H9 (cell line): ENCODE measurements around the gene PHOSPHO1. TPM values are rescaled to one million over a fixed set of nuclear protein-coding genes. Genes with fewer than 3 reads are reported as not detected.

Experiments used
- DNase-seq: peaks from one replicate; pipeline ENCODE4 v3.0.0-alpha.2; 2017
- H2AFZ ChIP-seq: one replicate; pipeline ENCODE4 v1.6.1; 2013; ENCODE audit warnings: mild to moderate bottlenecking, low read length, control low read depth, moderate library complexity
- H2AK5ac ChIP-seq: 2 replicates; pipeline ENCODE4 v1.6.1; 2013; ENCODE audit warnings: low read length, control low read depth, mixed read lengths; ENCODE audit not compliant: insufficient read length
- H2BK120ac ChIP-seq: one replicate; pipeline ENCODE4 v1.6.1; 2013; ENCODE audit warnings: low read depth, mild to moderate bottlenecking, low read length, control low read depth, inconsistent platforms; ENCODE audit not compliant: poor library complexity, severe bottlenecking
- H2BK12ac ChIP-seq: 2 replicates; pipeline ENCODE4 v1.6.1; 2013; ENCODE audit warnings: low read length, control low read depth, mixed read lengths, low read depth; ENCODE audit not compliant: insufficient read length
- H2BK15ac ChIP-seq: 2 replicates; pipeline ENCODE4 v1.6.1; 2013; ENCODE audit warnings: low read depth, low read length, control low read depth
- H2BK20ac ChIP-seq: one replicate; pipeline ENCODE4 v1.6.1; 2013; ENCODE audit warnings: low read depth, mild to moderate bottlenecking, low read length, control low read depth, inconsistent platforms; ENCODE audit not compliant: poor library complexity, severe bottlenecking
- H2BK5ac ChIP-seq: 2 replicates; pipeline ENCODE4 v1.6.1; 2013; ENCODE audit warnings: low read length, control low read depth, mixed read lengths; ENCODE audit not compliant: insufficient read length
- H3K14ac ChIP-seq: 2 replicates; pipeline ENCODE4 v1.6.1; 2013; ENCODE audit warnings: low read length, control low read depth; ENCODE audit not compliant: insufficient read depth
- H3K18ac ChIP-seq: 2 replicates; pipeline ENCODE4 v1.6.1; 2013; ENCODE audit warnings: low read depth, mild to moderate bottlenecking, mixed read lengths, low read length, control low read depth; ENCODE audit not compliant: insufficient read length
- H3K23ac ChIP-seq: 2 replicates; pipeline ENCODE4 v1.6.1; 2013; ENCODE audit warnings: low read length, control low read depth, mixed read lengths, low read depth; ENCODE audit not compliant: insufficient read length
- H3K23me2 ChIP-seq: 2 replicates; pipeline ENCODE4 v1.6.1; 2013; ENCODE audit warnings: low read depth, mild to moderate bottlenecking, mixed read lengths, low read length, control low read depth; ENCODE audit not compliant: insufficient read length, poor library complexity, severe bottlenecking
- H3K27ac ChIP-seq: 2 replicates; pipeline ENCODE4 v1.5.1; 2013; ENCODE audit warnings: low read length, control low read depth, mixed read lengths, low read depth; ENCODE audit not compliant: insufficient read length
- H3K27me3 ChIP-seq: 2 replicates; pipeline ENCODE4 v1.6.1; 2013; ENCODE audit warnings: low read length, control low read depth, inconsistent platforms; ENCODE audit not compliant: insufficient read depth
- H3K4ac ChIP-seq: 2 replicates; pipeline ENCODE4 v1.6.1; 2013; ENCODE audit warnings: low read depth, mild to moderate bottlenecking, control low read depth, inconsistent platforms, low read length, moderate library complexity
- H3K4me1 ChIP-seq: 2 replicates; pipeline ENCODE4 v1.6.1; 2013; ENCODE audit warnings: low read length, control low read depth, inconsistent platforms; ENCODE audit not compliant: insufficient read depth
- H3K4me2 ChIP-seq: 2 replicates; pipeline ENCODE4 v1.6.1; 2013; ENCODE audit warnings: low read length, control low read depth, mixed read lengths; ENCODE audit not compliant: insufficient read length, insufficient read depth
- H3K56ac ChIP-seq: 2 replicates; pipeline ENCODE4 v1.6.1; 2013; ENCODE audit warnings: low read depth, mild to moderate bottlenecking, mixed read lengths, low read length, control low read depth; ENCODE audit not compliant: insufficient read length
- H3K79me1 ChIP-seq: 2 replicates; pipeline ENCODE4 v1.6.1; 2013; ENCODE audit warnings: low read depth, mild to moderate bottlenecking, moderate library complexity, low read length, control low read depth, inconsistent platforms; ENCODE audit not compliant: insufficient read depth, poor library complexity, severe bottlenecking
- H3K79me2 ChIP-seq: 2 replicates; pipeline ENCODE4 v1.6.1; 2013; ENCODE audit warnings: low read length, control low read depth, inconsistent platforms; ENCODE audit not compliant: insufficient read depth
- H3K9ac ChIP-seq: 2 replicates; pipeline ENCODE4 v1.6.1; 2013; ENCODE audit warnings: low read length, control low read depth, mixed read lengths; ENCODE audit not compliant: insufficient read length; ENCODE audit errors: extremely low read depth
- H3K9me3 ChIP-seq: one replicate; pipeline ENCODE4 v1.6.1; 2013; ENCODE audit warnings: low read depth, low read length, inconsistent platforms; ENCODE audit not compliant: control insufficient read depth
- H3T11ph ChIP-seq: one replicate; pipeline ENCODE4 v1.6.1; 2013; ENCODE audit warnings: mild to moderate bottlenecking, low read length, control low read depth, inconsistent platforms
- H4K20me1 ChIP-seq: one replicate; pipeline ENCODE4 v1.6.1; 2013; ENCODE audit not compliant: control insufficient read depth, insufficient read length, insufficient read depth
- H4K5ac ChIP-seq: 2 replicates; pipeline ENCODE4 v1.6.1; 2013; ENCODE audit warnings: low read depth, mild to moderate bottlenecking, mixed read lengths, low read length, control low read depth; ENCODE audit not compliant: insufficient read length
- H4K8ac ChIP-seq: replicated peaks from 2 replicates; pipeline ENCODE4 v1.6.1; 2013; ENCODE audit warnings: low read length, control low read depth, mixed read lengths, low read depth; ENCODE audit not compliant: insufficient read length
- H4K91ac ChIP-seq: 2 replicates; pipeline ENCODE4 v1.6.1; 2013; ENCODE audit warnings: low read depth, mild to moderate bottlenecking, moderate library complexity, mixed read lengths, low read length, control low read depth; ENCODE audit not compliant: insufficient read length
- H3K27ac Mint-ChIP-seq, 3 experiments: 2 replicates in 2 of 3; 3 replicates in 1 of 3; pipeline ENCODE4 v1.8.0; 2020 to 2021; ENCODE audit warnings: mixed read lengths in 3 of 3, mild to moderate bottlenecking in 1 of 3, moderate library complexity in 1 of 3
- H3K27me3 Mint-ChIP-seq: 2 replicates; pipeline ENCODE4 v1.8.0; 2021; ENCODE audit warnings: low read depth, mild to moderate bottlenecking, moderate library complexity, mixed read lengths
- H3K36me3 Mint-ChIP-seq, 3 experiments: 2 replicates in 2 of 3; 3 replicates in 1 of 3; pipeline ENCODE4 v1.8.0; 2020 to 2021; ENCODE audit warnings: low read depth in 3 of 3, mixed read lengths in 3 of 3; ENCODE audit not compliant: insufficient read depth in 1 of 3
- H3K4me1 Mint-ChIP-seq, 2 experiments: 2 replicates each; pipeline ENCODE4 v1.8.0; 2020; ENCODE audit warnings: mixed read lengths in 2 of 2
- H3K4me3 Mint-ChIP-seq, 2 experiments: 2 replicates in 1 of 2; 3 replicates in 1 of 2; pipeline ENCODE4 v1.8.0; 2020 to 2021; ENCODE audit warnings: mild to moderate bottlenecking in 2 of 2, mixed read lengths in 2 of 2, moderate library complexity in 1 of 2
- H3K9me3 Mint-ChIP-seq, 2 experiments: 2 replicates in 1 of 2; 3 replicates in 1 of 2; pipeline ENCODE4 v1.8.0; 2020; ENCODE audit warnings: mild to moderate bottlenecking in 2 of 2, mixed read lengths in 2 of 2, moderate library complexity in 1 of 2
- CTCF ChIP-seq: fragments of 200-600 bp; sonication (generic); conservative IDR thresholded peaks from 3 replicates; pipeline ENCODE4 v1.8.0; 2021; ENCODE audit warnings: antibody characterized with exemption, mild to moderate bottlenecking
- WGBS: extraction: QIAGEN DNeasy Blood & Tissue Kit; methylation state at CpG from one replicate; pipeline ENCODE4 v1.1.7; 2013; ENCODE audit warnings: missing lambda C conversion rate, low lambda C conversion rate, mixed read lengths; ENCODE audit not compliant: insufficient read length; ENCODE audit errors: extremely low coverage; 5-methylcytosine and 5-hydroxymethylcytosine counted together
- total RNA-seq: library from RNA; stranded (reverse); gene quantifications from 2 replicates; pipeline ENCODE4 v1.2.1, GENCODE V29; 2021

PHOSPHO1 gene
- total RNA-seq, 1 experiment from 2014 or later: 0.63 TPM

- no peaks in the 10 kb centered on the region; the same call in 1 of the 2 replicates for H3K27me3 ChIP-seq
- Mint-ChIP-seq H3K4me1 (peaks cover 0 to 3% of the 10 kb centered on the region in 2 experiments; a peak in 1 of 4 replicates), H3K27me3 (peaks cover 28% of the 10 kb centered on the region), H3K9me3 (no peaks in the 10 kb centered on the region), H3K36me3 (no peaks in the 10 kb centered on the region), H3K27ac (no peak overlapping the region), H3K4me3 (no peak overlapping the region)
- no peak overlapping the region for H3K56ac ChIP-seq
- no peak overlapping the region for H3K4ac ChIP-seq
- no peak overlapping the region for H2BK15ac ChIP-seq
- H3T11ph ChIP-seq: no peak overlapping the region
- no peak overlapping the region for H2BK120ac ChIP-seq
- H3K79me2 ChIP-seq: no peaks in the 10 kb centered on the region
- WGBS: no CpG with 5 or more reads among the region's 8 CpGs
- H4K5ac ChIP-seq: no peak overlapping the region
- no peak overlapping the region for H3K14ac ChIP-seq
- no peak overlapping the region for H2BK12ac ChIP-seq
- TF ChIP-seq CTCF: no peak
- no peak overlapping the region for H3K18ac ChIP-seq
- no peak overlapping the region for H3K27ac ChIP-seq
- H3K4me2 ChIP-seq: no peak overlapping the region
- H4K91ac ChIP-seq: no peak overlapping the region
- no peaks in the 10 kb centered on the region for H4K20me1 ChIP-seq
- H2BK5ac ChIP-seq: no peak overlapping the region
- H3K9ac ChIP-seq: no peak overlapping the region
- H3K23me2 ChIP-seq: no peaks in the 10 kb centered on the region
- no peaks in the 10 kb centered on the region for H3K9me3 ChIP-seq
- no peak overlapping the region for H4K8ac ChIP-seq
- no peak for DNase-seq
- no peak overlapping the region for H2AFZ ChIP-seq
- no peak overlapping the region for H3K23ac ChIP-seq
- H3K4me1 ChIP-seq: no peaks in the 10 kb centered on the region
- no peaks in the 10 kb centered on the region for H3K79me1 ChIP-seq
- H2AK5ac ChIP-seq: no peak overlapping the region
- H2BK20ac ChIP-seq: no peak overlapping the region
Observed at GRCh38 chr17:49201481-49201927, 29.1 kb downstream of the PHOSPHO1 start.
